Measurements from ENCODE around the gene VWF.

DNA sequence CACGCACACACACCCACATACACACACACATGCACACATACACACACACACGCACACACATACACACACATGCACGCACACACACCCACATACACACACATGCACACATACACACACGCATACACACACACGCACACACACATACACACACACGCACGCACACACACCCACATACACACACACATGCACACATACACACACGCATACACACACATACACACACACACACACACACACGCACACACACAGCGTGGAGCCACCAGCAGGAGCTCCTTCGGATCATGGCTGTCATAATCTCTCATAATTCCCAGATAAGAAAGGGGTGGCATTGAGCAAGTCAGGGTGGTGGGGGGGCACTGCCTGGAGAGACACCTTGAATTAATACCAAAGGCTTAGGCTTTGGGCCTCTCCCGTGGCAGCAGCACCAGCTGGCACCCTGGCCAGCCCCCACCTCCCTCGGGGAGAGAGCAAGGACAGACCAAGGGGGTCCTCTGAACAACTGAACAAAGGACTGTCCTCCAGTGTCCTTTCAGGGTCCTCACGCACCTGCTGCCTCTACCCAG lies 201.3 kb downstream of the VWF start:
- TF ChIP-seq, protein P1, sequence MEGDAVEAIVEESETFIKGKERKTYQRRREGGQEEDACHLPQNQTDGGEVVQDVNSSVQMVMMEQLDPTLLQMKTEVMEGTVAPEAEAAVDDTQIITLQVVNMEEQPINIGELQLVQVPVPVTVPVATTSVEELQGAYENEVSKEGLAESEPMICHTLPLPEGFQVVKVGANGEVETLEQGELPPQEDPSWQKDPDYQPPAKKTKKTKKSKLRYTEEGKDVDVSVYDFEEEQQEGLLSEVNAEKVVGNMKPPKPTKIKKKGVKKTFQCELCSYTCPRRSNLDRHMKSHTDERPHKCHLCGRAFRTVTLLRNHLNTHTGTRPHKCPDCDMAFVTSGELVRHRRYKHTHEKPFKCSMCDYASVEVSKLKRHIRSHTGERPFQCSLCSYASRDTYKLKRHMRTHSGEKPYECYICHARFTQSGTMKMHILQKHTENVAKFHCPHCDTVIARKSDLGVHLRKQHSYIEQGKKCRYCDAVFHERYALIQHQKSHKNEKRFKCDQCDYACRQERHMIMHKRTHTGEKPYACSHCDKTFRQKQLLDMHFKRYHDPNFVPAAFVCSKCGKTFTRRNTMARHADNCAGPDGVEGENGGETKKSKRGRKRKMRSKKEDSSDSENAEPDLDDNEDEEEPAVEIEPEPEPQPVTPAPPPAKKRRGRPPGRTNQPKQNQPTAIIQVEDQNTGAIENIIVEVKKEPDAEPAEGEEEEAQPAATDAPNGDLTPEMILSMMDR (IDR thresholded peaks at IDR 0.05): no peak
- TF ChIP-seq POLR2A (IDR thresholded peaks at IDR 0.05): no peak

All from right lobe of liver (tissue), 4 donors.